ENCODE data around the gene TMEM43. TPM values are rescaled to one million over a fixed set of nuclear protein-coding genes. Genes with fewer than 3 reads are reported as not detected.

Gene TMEM43
- total and polyA plus RNA-seq, 2 of the 8 experiments (the other 6 are each of a cell fraction or from before 2014, with no cell fraction given): 27.0 to 33.7 TPM

GRCh38 chr3:14137445-14137844 lies 12.6 kb downstream of the TMEM43 start:
- H3K27me3 ChIP-seq (replicated peaks in 1 of 4; ENCODE audit: control insufficient read depth in 3 of 4, extremely low read depth in 1 of 4, insufficient read depth in 3 of 4, low read length in 3 of 4): no peaks in the 10 kb centered on the region
- no peak overlapping the region for H4K91ac ChIP-seq (replicated peaks; ENCODE audit: insufficient read length, low read length)
- H4K5ac ChIP-seq (ENCODE audit: insufficient read length, low read depth, low read length): no peak overlapping the region
- H3K9ac ChIP-seq (replicated peaks in 1 of 4; ENCODE audit: extremely low read depth in 1 of 4, low read depth in 3 of 4, low read length in 3 of 4): no peak overlapping the region
- no peak overlapping the region for H3K23ac ChIP-seq (ENCODE audit: insufficient read length)
- peaks cover 0 to 13% of the 10 kb centered on the region in 2 experiments for H4K20me1 ChIP-seq (replicated peaks in 1 of 2; ENCODE audit: control insufficient read depth in 1 of 2, insufficient read depth in 2 of 2, low read length in 2 of 2)
- no peak overlapping the region for H3K4ac ChIP-seq (replicated peaks; ENCODE audit: insufficient read length, low read depth, low read length)
- no peaks in the 10 kb centered on the region for H3K23me2 ChIP-seq (ENCODE audit: low read depth, low read length)
- TF ChIP-seq CHD1 (IDR thresholded peaks at IDR 0.05; ENCODE audit: low read depth, low read length) (no peak), SP4 (IDR thresholded peaks at IDR 0.05; ENCODE audit: low read length) (no peak), FOSL1 (IDR thresholded peaks at IDR 0.05; ENCODE audit: insufficient read depth, low read depth, low read length) (no peak), BCL11A (IDR thresholded peaks at IDR 0.05; ENCODE audit: low read depth in 2 of 2, low read length in 2 of 2) (no peak), RFX5 (IDR thresholded peaks at IDR 0.05; ENCODE audit: borderline replicate concordance, low read depth, low read length) (no peak), HDAC2 (IDR thresholded peaks at IDR 0.05; ENCODE audit: borderline replicate concordance in 1 of 2, low read depth in 2 of 2, low read length in 2 of 2) (no peak)
- DNase-seq (ENCODE audit: low read depth in 1 of 2, low spot score in 2 of 2): no peak
- no peaks in the 10 kb centered on the region for H3K9me3 ChIP-seq (ENCODE audit: insufficient read depth in 2 of 2, low read depth in 1 of 2, low read length in 1 of 2)
- no peak overlapping the region for H3K27ac ChIP-seq (ENCODE audit: low read depth, low read length)
- no peak for FAIRE-seq
- H3K79me1 ChIP-seq (ENCODE audit: low read depth, low read length): no peaks in the 10 kb centered on the region
- H2BK120ac ChIP-seq (replicated peaks; ENCODE audit: low read depth, low read length): no peak overlapping the region
- 90% methylated on average over 2 of the region's 3 CpGs; no CpG with 5 or more reads in 1 of the 2 experiments for WGBS, 2 experiments (ENCODE audit: extremely low coverage in 1 of 2, insufficient coverage in 1 of 2, insufficient read length in 1 of 2, insufficient replicate concordance in 2 of 2, low coverage in 1 of 2, low lambda C conversion rate in 2 of 2, missing lambda C conversion rate in 1 of 2)
- H3K14ac ChIP-seq (ENCODE audit: insufficient read length): no peak overlapping the region
- POLR2A ChIA-PET (ENCODE audit: partially characterized antibody): interaction anchor here (1.4 to 6.2 kb wide), 2 partner anchors 11 to 12 kb away, joined by 6 to 32 read pairs; partner anchors contain the start of genes CHCHD4 and TMEM43
- H3K56ac ChIP-seq (replicated peaks; ENCODE audit: insufficient read length, low read depth, low read length): no peak overlapping the region
- H2BK15ac ChIP-seq (ENCODE audit: low read length): no peak overlapping the region
- no peaks in the 10 kb centered on the region for H3K4me1 ChIP-seq (replicated peaks in 1 of 4; ENCODE audit: control insufficient read depth in 3 of 4, insufficient read depth in 4 of 4, low read length in 3 of 4)
- no peak overlapping the region for H2AK5ac ChIP-seq (ENCODE audit: low read depth, low read length)
- no peak overlapping the region for H2BK5ac ChIP-seq (ENCODE audit: low read depth, low read length)
- no peak overlapping the region for H2BK12ac ChIP-seq (ENCODE audit: low read depth, low read length)
- H3K4me3 ChIP-seq (ENCODE audit: extremely low read depth in 1 of 4, insufficient read depth in 2 of 4, low read depth in 3 of 4, low read length in 4 of 4): no peak overlapping the region
- peaks cover 2 to 22% (median 17%) of the 10 kb centered on the region in 4 experiments; a peak in 5 of 8 replicates for H3K36me3 ChIP-seq (ENCODE audit: control insufficient read depth in 2 of 4, insufficient read depth in 4 of 4, low read length in 3 of 4)
- H2AFZ ChIP-seq (ENCODE audit: low read length): no peak overlapping the region
- no peak overlapping the region for H4K8ac ChIP-seq (ENCODE audit: extremely low read depth, insufficient read depth, low read length)
- no peak overlapping the region for H3K4me2 ChIP-seq (ENCODE audit: insufficient read depth in 1 of 2, low read depth in 2 of 2, low read length in 2 of 2)
- no peak overlapping the region for H2BK20ac ChIP-seq (ENCODE audit: low read length)
- H3K79me2 ChIP-seq (ENCODE audit: control insufficient read depth in 1 of 2, insufficient read depth in 2 of 2, low read length in 2 of 2): no peaks in the 10 kb centered on the region
- no peak overlapping the region for H3K18ac ChIP-seq (ENCODE audit: extremely low read depth, low read length)
- CTCF ChIA-PET (ENCODE audit: partially characterized antibody): interaction anchor here (0.6 to 2.1 kb wide), 4 partner anchors 11 to 241 kb away, joined by 3 to 5 read pairs (median 4); no protein-coding TSS in a partner anchor
